Measurements from ENCODE around the gene MLC1.

DNA sequence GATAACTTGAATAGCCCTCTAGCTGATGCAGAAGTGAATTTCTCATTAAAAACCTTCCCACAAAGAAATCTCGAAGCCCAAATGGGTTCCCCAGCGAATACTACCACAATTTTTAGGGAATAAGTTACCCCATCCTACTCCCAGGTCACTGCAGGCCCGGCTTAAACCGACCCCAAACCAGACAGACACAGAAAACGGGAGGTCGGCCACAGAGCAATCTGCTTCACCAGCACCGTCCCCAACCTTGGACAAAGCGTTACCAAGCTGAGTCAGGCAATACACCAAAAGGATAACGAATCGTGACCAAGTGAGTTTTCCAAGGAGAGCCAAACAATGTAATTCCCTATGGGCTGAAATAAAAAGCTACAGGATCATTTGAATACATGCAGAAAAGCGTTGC is 4.0 kb upstream of the MLC1 start:
- TF ChIP-seq, protein P1, sequence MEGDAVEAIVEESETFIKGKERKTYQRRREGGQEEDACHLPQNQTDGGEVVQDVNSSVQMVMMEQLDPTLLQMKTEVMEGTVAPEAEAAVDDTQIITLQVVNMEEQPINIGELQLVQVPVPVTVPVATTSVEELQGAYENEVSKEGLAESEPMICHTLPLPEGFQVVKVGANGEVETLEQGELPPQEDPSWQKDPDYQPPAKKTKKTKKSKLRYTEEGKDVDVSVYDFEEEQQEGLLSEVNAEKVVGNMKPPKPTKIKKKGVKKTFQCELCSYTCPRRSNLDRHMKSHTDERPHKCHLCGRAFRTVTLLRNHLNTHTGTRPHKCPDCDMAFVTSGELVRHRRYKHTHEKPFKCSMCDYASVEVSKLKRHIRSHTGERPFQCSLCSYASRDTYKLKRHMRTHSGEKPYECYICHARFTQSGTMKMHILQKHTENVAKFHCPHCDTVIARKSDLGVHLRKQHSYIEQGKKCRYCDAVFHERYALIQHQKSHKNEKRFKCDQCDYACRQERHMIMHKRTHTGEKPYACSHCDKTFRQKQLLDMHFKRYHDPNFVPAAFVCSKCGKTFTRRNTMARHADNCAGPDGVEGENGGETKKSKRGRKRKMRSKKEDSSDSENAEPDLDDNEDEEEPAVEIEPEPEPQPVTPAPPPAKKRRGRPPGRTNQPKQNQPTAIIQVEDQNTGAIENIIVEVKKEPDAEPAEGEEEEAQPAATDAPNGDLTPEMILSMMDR (IDR thresholded peaks at IDR 0.05; ENCODE audit: low read depth, low read length, missing input control) = no peak
- TF ChIP-seq JUND (IDR thresholded peaks at IDR 0.05) = no peak
- no peak for TF ChIP-seq RAD21 (IDR thresholded peaks at IDR 0.05)
- no peak for TF ChIP-seq TAF1 (conservative IDR thresholded peaks at IDR 0.05)
- TF ChIP-seq YY1 (IDR thresholded peaks at IDR 0.05) = no peak
- no peak for TF ChIP-seq SP1 (IDR thresholded peaks at IDR 0.05)
- TF ChIP-seq, protein P2, sequence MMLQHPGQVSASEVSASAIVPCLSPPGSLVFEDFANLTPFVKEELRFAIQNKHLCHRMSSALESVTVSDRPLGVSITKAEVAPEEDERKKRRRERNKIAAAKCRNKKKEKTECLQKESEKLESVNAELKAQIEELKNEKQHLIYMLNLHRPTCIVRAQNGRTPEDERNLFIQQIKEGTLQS (IDR thresholded peaks at IDR 0.05) = no peak
- TF ChIP-seq, protein P3, sequence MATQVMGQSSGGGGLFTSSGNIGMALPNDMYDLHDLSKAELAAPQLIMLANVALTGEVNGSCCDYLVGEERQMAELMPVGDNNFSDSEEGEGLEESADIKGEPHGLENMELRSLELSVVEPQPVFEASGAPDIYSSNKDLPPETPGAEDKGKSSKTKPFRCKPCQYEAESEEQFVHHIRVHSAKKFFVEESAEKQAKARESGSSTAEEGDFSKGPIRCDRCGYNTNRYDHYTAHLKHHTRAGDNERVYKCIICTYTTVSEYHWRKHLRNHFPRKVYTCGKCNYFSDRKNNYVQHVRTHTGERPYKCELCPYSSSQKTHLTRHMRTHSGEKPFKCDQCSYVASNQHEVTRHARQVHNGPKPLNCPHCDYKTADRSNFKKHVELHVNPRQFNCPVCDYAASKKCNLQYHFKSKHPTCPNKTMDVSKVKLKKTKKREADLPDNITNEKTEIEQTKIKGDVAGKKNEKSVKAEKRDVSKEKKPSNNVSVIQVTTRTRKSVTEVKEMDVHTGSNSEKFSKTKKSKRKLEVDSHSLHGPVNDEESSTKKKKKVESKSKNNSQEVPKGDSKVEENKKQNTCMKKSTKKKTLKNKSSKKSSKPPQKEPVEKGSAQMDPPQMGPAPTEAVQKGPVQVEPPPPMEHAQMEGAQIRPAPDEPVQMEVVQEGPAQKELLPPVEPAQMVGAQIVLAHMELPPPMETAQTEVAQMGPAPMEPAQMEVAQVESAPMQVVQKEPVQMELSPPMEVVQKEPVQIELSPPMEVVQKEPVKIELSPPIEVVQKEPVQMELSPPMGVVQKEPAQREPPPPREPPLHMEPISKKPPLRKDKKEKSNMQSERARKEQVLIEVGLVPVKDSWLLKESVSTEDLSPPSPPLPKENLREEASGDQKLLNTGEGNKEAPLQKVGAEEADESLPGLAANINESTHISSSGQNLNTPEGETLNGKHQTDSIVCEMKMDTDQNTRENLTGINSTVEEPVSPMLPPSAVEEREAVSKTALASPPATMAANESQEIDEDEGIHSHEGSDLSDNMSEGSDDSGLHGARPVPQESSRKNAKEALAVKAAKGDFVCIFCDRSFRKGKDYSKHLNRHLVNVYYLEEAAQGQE (IDR thresholded peaks at IDR 0.05) = no peak
- TF ChIP-seq GABPA (IDR thresholded peaks at IDR 0.05 in 1 of 2, conservative IDR thresholded peaks at IDR 0.05 in 1 of 2) = no peak
